GM23338 (cell line): ENCODE measurements around the gene PPHLN1. TPM values are rescaled to one million over a fixed set of nuclear protein-coding genes. Genes with fewer than 3 reads are reported as not detected.

Experiments
- ATAC-seq: fragments of 200-7000 bp; cut with Tn5 transposase; 3 replicates; pipeline ENCODE4 v1.9.1; 2020
- DNase-seq: peaks from one replicate; pipeline ENCODE4 v3.0.0-alpha.2; 2015; ENCODE audit warnings: low spot score
- H2AFZ ChIP-seq: fragments of 200-600 bp; sonication (generic); 2 replicates; pipeline ENCODE4 v1.8.0; 2016; ENCODE audit warnings: antibody characterized with exemption, mild to moderate bottlenecking, moderate library complexity
- H3F3A ChIP-seq: fragments of 200-600 bp; sonication (generic); replicated peaks from 2 replicates; pipeline ENCODE4 v1.8.0; 2017; ENCODE audit warnings: antibody characterized with exemption, mixed run types, low read depth
- H3K27ac ChIP-seq: fragments of 200-600 bp; sonication (generic); 2 replicates; pipeline ENCODE4 v1.6.1; 2016; ENCODE audit warnings: low read depth
- H3K27me3 ChIP-seq: fragments of 200-600 bp; sonication (generic); 2 replicates; pipeline ENCODE4 v1.8.0; 2016; ENCODE audit warnings: mild to moderate bottlenecking, mixed run types, moderate library complexity; ENCODE audit not compliant: insufficient read depth
- H3K36me3 ChIP-seq: fragments of 200-600 bp; sonication (generic); 2 replicates; pipeline ENCODE4 v1.8.0; 2016; ENCODE audit warnings: mild to moderate bottlenecking; ENCODE audit not compliant: insufficient read depth
- H3K4me1 ChIP-seq: fragments of 200-600 bp; sonication (generic); 2 replicates; pipeline ENCODE4 v1.8.0; 2016; ENCODE audit warnings: mild to moderate bottlenecking, moderate library complexity; ENCODE audit not compliant: insufficient read depth
- H3K4me2 ChIP-seq: fragments of 200-600 bp; sonication (generic); 2 replicates; pipeline ENCODE4 v1.7.1; 2017; ENCODE audit warnings: mixed run types
- H3K4me3 ChIP-seq: fragments of 200-600 bp; sonication (generic); 2 replicates; pipeline ENCODE4 v1.6.1; 2016; ENCODE audit warnings: mixed run types
- H3K79me2 ChIP-seq: fragments of 200-600 bp; sonication (generic); replicated peaks from 2 replicates; pipeline ENCODE4 v1.8.0; 2017; ENCODE audit warnings: mild to moderate bottlenecking; ENCODE audit not compliant: insufficient read depth
- H3K9me2 ChIP-seq: fragments of 200-600 bp; sonication (generic); 2 replicates; pipeline ENCODE4 v1.8.0; 2017; ENCODE audit not compliant: insufficient read depth
- H4K20me1 ChIP-seq: fragments of 200-600 bp; sonication (generic); replicated peaks from 2 replicates; pipeline ENCODE4 v1.8.0; 2017; ENCODE audit warnings: mild to moderate bottlenecking; ENCODE audit not compliant: insufficient read depth
- H3K27ac Mint-ChIP-seq: 2 replicates; pipeline ENCODE4 v1.8.0; 2020; ENCODE audit warnings: inconsistent platforms, mild to moderate bottlenecking, moderate library complexity, mixed read lengths
- H3K27me3 Mint-ChIP-seq: 3 replicates; pipeline ENCODE4 v1.8.0; 2022; ENCODE audit warnings: low read depth, mild to moderate bottlenecking, moderate library complexity, mixed read lengths, inconsistent platforms; ENCODE audit not compliant: insufficient read depth, poor library complexity
- H3K36me3 Mint-ChIP-seq: 3 replicates; pipeline ENCODE4 v1.8.0; 2021; ENCODE audit warnings: low read depth, mild to moderate bottlenecking, inconsistent platforms, moderate library complexity, mixed read lengths
- H3K4me1 Mint-ChIP-seq: 3 replicates; pipeline ENCODE4 v1.8.0; 2020; ENCODE audit warnings: mild to moderate bottlenecking, inconsistent platforms, mixed read lengths
- H3K4me3 Mint-ChIP-seq: 3 replicates; pipeline ENCODE4 v1.8.0; 2021; ENCODE audit warnings: moderate library complexity, mild to moderate bottlenecking, inconsistent platforms, mixed read lengths
- H3K9me3 Mint-ChIP-seq: 3 replicates; pipeline ENCODE4 v1.8.0; 2020; ENCODE audit warnings: moderate library complexity, mild to moderate bottlenecking, inconsistent platforms, mixed read lengths
- ETS1 ChIP-seq: IDR thresholded peaks from 2 replicates; pipeline ENCODE4 v1.6.1; 2016; ENCODE audit warnings: antibody characterized with exemption
- EZH2 ChIP-seq: fragments of 200-600 bp; sonication (generic); IDR thresholded peaks from one replicate; pipeline ENCODE4 v1.8.0; 2017; ENCODE audit warnings: antibody characterized with exemption, mild to moderate bottlenecking, low read depth; ENCODE audit not compliant: unreplicated experiment
- EZH2phosphoT487 ChIP-seq: fragments of 200-600 bp; sonication (generic); IDR thresholded peaks from one replicate; pipeline ENCODE4 v1.8.1; 2018; ENCODE audit warnings: antibody characterized with exemption; ENCODE audit not compliant: unreplicated experiment
- NANOG ChIP-seq: IDR thresholded peaks from 2 replicates; pipeline ENCODE4 v1.6.1; 2016; ENCODE audit warnings: antibody characterized with exemption, borderline replicate concordance
- POLR2AphosphoS5 ChIP-seq: IDR thresholded peaks from 2 replicates; pipeline ENCODE4 v1.6.1; 2016; ENCODE audit warnings: antibody characterized with exemption, low read depth
- REST ChIP-seq: IDR thresholded peaks from one replicate; pipeline ENCODE4 v1.6.1; 2018; ENCODE audit warnings: antibody characterized with exemption; ENCODE audit not compliant: unreplicated experiment
- STAT1 ChIP-seq: IDR thresholded peaks from one replicate; pipeline ENCODE4 v1.6.1; 2016; ENCODE audit warnings: antibody characterized with exemption; ENCODE audit not compliant: unreplicated experiment
- ZNF114 ChIP-seq: fragments of 250-450 bp; sonication (Bioruptor Pico); IDR thresholded peaks from 2 replicates; pipeline ENCODE4 v1.5.0; 2020; ENCODE audit warnings: mild to moderate bottlenecking, moderate library complexity
- ZNF462 ChIP-seq: fragments of 250-450 bp; sonication (Bioruptor Pico); IDR thresholded peaks from 2 replicates; pipeline ENCODE4 v1.5.0; 2020; ENCODE audit warnings: mild to moderate bottlenecking, moderate library complexity
- polyA plus RNA-seq: library from polyadenylated mRNA; unstranded; fragments of >200 nt; fragmentation: Nextera tagmentation; extraction: Ambion mirVana; gene quantifications from 2 replicates; pipeline ENCODE4 v1.2.1, GENCODE V29; 2016
- total RNA-seq: library from RNA; depleted of rRNA; stranded (reverse); fragments of >200 nt; shearing (Covaris generic); gene quantifications from 2 replicates; pipeline ENCODE4 v1.2.3, GENCODE V29; 2014

The PPHLN1 gene
- total and polyA plus RNA-seq, 2 experiments from 2014 or later = 93.0 to 103 TPM

- TF ChIP-seq ETS1 = no peak
- TF ChIP-seq REST = no peak
- no peak for TF ChIP-seq ZNF114 (CRISPR knock-in tag)
- no peak for TF ChIP-seq EZH2phosphoT487
These were observed 3.4 kb upstream of the PPHLN1 start (continued) for GRCh38 chr12:42322567-42322966.

- Mint-ChIP-seq H3K4me3 (no peak overlapping the region), H3K27ac (no peak overlapping the region), H3K4me1 (peaks cover 11% of the 10 kb centered on the region), H3K36me3 (peaks cover 3% of the 10 kb centered on the region; the same call in 1 of the 3 replicates), H3K9me3 (no peaks in the 10 kb centered on the region), H3K27me3 (peaks cover 11% of the 10 kb centered on the region)
- Histone ChIP-seq H3K36me3 (no peaks in the 10 kb centered on the region), H3K9me2 (no peaks in the 10 kb centered on the region), H2AFZ (no peak overlapping the region), H3K79me2 (peaks cover 35% of the 10 kb centered on the region), H3K4me1 (peaks cover 17% of the 10 kb centered on the region; the same call in 1 of the 2 replicates), H3K27me3 (no peaks in the 10 kb centered on the region), H4K20me1 (peaks cover 14% of the 10 kb centered on the region; the same call in 1 of the 2 replicates), H3K27ac (no peak overlapping the region), H3K4me3 (no peak overlapping the region), H3K4me2 (no peak overlapping the region), H3F3A (no peaks in the 10 kb centered on the region; the same call in 1 of the 2 replicates)
- ATAC-seq (no peak), DNase-seq (no peak)
- no peak for TF ChIP-seq STAT1
- TF ChIP-seq ZNF462 = no peak
- no peak for TF ChIP-seq POLR2AphosphoS5
- no peak for TF ChIP-seq REST
- no peak for TF ChIP-seq EZH2
- TF ChIP-seq ETS1 = no peak
- no peak for TF ChIP-seq EZH2phosphoT487
- TF ChIP-seq NANOG = no peak
These were observed 2.1 kb upstream of the PPHLN1 start for GRCh38 chr12:42323856-42324255.
